ENCODE data around the gene ASXL2.
A peak's percentile ranks its signal among the peaks of the same experiment; 100 is the strongest.

Gene ASXL2

GRCh38 chr2:25825238-25825637 lies 53.0 kb downstream of the ASXL2 start:
- Histone ChIP-seq H3K9me3 (ENCODE audit: insufficient read depth, low read length) (no peaks in the 10 kb centered on the region), H4K20me1 (ENCODE audit: insufficient read depth, low read length) (no peaks in the 10 kb centered on the region), H3K27me3 (ENCODE audit: low read depth, low read length) (no peaks in the 10 kb centered on the region), H3K4me1 (ENCODE audit: low read length) (peaks cover 22% of the 10 kb centered on the region), H3K27ac (ENCODE audit: low read length) (peak overlapping the region; percentile 58), H3K36me3 (replicated peaks; ENCODE audit: low read depth, low read length) (no peaks in the 10 kb centered on the region), H3K9ac (ENCODE audit: low read length) (no peak overlapping the region), H3K4me2 (ENCODE audit: low read length) (peak overlapping the region; percentile 62), H2AFZ (ENCODE audit: low read depth, low read length) (no peak overlapping the region), H3K4me3 (ENCODE audit: low read length) (no peak overlapping the region), H3K79me2 (ENCODE audit: low read length) (no peaks in the 10 kb centered on the region; the same call in 1 of the 2 replicates)
- TF ChIP-seq CTCF (IDR thresholded peaks at IDR 0.05; ENCODE audit: low read depth, low read length), result no peak
- no peak for TF ChIP-seq EZH2phosphoT487 (IDR thresholded peaks at IDR 0.05; ENCODE audit: low read depth)

GRCh38 chr2:25824718-25825117 lies 53.6 kb downstream of the ASXL2 start:
- Histone ChIP-seq H3K27ac (ENCODE audit: low read length) (peak overlapping the region; percentile 58), H3K4me1 (ENCODE audit: low read length) (peaks cover 22% of the 10 kb centered on the region), H3K79me2 (ENCODE audit: low read length) (no peaks in the 10 kb centered on the region; the same call in 1 of the 2 replicates), H2AFZ (ENCODE audit: low read depth, low read length) (no peak overlapping the region), H3K9ac (ENCODE audit: low read length) (0 out of 2 replicates have a peak overlapping the region, but pooled peaks have one; percentile 35), H3K4me3 (ENCODE audit: low read length) (peak overlapping the region; percentile 47), H4K20me1 (ENCODE audit: insufficient read depth, low read length) (no peaks in the 10 kb centered on the region), H3K36me3 (replicated peaks; ENCODE audit: low read depth, low read length) (no peaks in the 10 kb centered on the region), H3K27me3 (ENCODE audit: low read depth, low read length) (no peaks in the 10 kb centered on the region), H3K9me3 (ENCODE audit: insufficient read depth, low read length) (no peaks in the 10 kb centered on the region), H3K4me2 (ENCODE audit: low read length) (peak overlapping the region; percentile 62)
- TF ChIP-seq EZH2phosphoT487 (IDR thresholded peaks at IDR 0.05; ENCODE audit: low read depth), result no peak
- TF ChIP-seq CTCF (IDR thresholded peaks at IDR 0.05; ENCODE audit: low read depth, low read length), result no peak

- H3K27ac ChIP-seq (ENCODE audit: low read length), result peak overlapping the region; percentile 58
- no peaks in the 10 kb centered on the region for H3K27me3 ChIP-seq (ENCODE audit: low read depth, low read length)
- H3K9me3 ChIP-seq (ENCODE audit: insufficient read depth, low read length), result no peaks in the 10 kb centered on the region
- peak overlapping the region; percentile 47 for H3K4me3 ChIP-seq (ENCODE audit: low read length)
- no peak for TF ChIP-seq CTCF (IDR thresholded peaks at IDR 0.05; ENCODE audit: low read depth, low read length)
- TF ChIP-seq EZH2phosphoT487 (IDR thresholded peaks at IDR 0.05; ENCODE audit: low read depth), result no peak
- H2AFZ ChIP-seq (ENCODE audit: low read depth, low read length), result no peak overlapping the region
- peak overlapping the region; percentile 35; the same call in 1 of the 2 replicates for H3K9ac ChIP-seq (ENCODE audit: low read length)
- no peaks in the 10 kb centered on the region for H4K20me1 ChIP-seq (ENCODE audit: insufficient read depth, low read length)
- no peaks in the 10 kb centered on the region; the same call in 1 of the 2 replicates for H3K79me2 ChIP-seq (ENCODE audit: low read length)
- no peaks in the 10 kb centered on the region for H3K36me3 ChIP-seq (replicated peaks; ENCODE audit: low read depth, low read length)
- peaks cover 22% of the 10 kb centered on the region for H3K4me1 ChIP-seq (ENCODE audit: low read length)
- H3K4me2 ChIP-seq (ENCODE audit: low read length), result peak overlapping the region; percentile 62
Observed at GRCh38 chr2:25824216-25824615, 54.1 kb downstream of the ASXL2 start.

- no peak for TF ChIP-seq EZH2phosphoT487 (IDR thresholded peaks at IDR 0.05; ENCODE audit: low read depth)
- TF ChIP-seq CTCF (IDR thresholded peaks at IDR 0.05; ENCODE audit: low read depth, low read length), result no peak
- Histone ChIP-seq H3K4me2 (ENCODE audit: low read length) (no peak overlapping the region), H2AFZ (ENCODE audit: low read depth, low read length) (no peak overlapping the region), H3K9ac (ENCODE audit: low read length) (no peak overlapping the region), H3K9me3 (ENCODE audit: insufficient read depth, low read length) (no peaks in the 10 kb centered on the region), H3K27me3 (ENCODE audit: low read depth, low read length) (no peaks in the 10 kb centered on the region), H3K4me1 (ENCODE audit: low read length) (peaks cover 29% of the 10 kb centered on the region), H3K79me2 (ENCODE audit: low read length) (no peaks in the 10 kb centered on the region; the same call in 1 of the 2 replicates), H3K27ac (ENCODE audit: low read length) (no peak overlapping the region), H3K4me3 (ENCODE audit: low read length) (no peak overlapping the region), H3K36me3 (replicated peaks; ENCODE audit: low read depth, low read length) (no peaks in the 10 kb centered on the region), H4K20me1 (ENCODE audit: insufficient read depth, low read length) (no peaks in the 10 kb centered on the region)
Observed at GRCh38 chr2:25822190-25823117, 55.8 kb downstream of the ASXL2 start.
